HG03571 (cell line): Measurements from ENCODE around the gene TRAM2.

Source experiments
- ATAC-seq: cut with Tn5 transposase; IDR thresholded peaks from one replicate; pipeline ENCODE4 v1.9.1; 2021; ENCODE audit not compliant: unreplicated experiment

The TRAM2 gene

GRCh38 chr6:52533491-52533890 lies 43.4 kb downstream of the TRAM2 start:
- ATAC-seq: no peak

- ATAC-seq: no peak
These were observed 44.4 kb downstream of the TRAM2 start for GRCh38 chr6:52532457-52532856.

GRCh38 chr6:52531834-52532233 lies 45.0 kb downstream of the TRAM2 start:
- no peak for ATAC-seq

- ATAC-seq: no peak
These were observed 45.5 kb downstream of the TRAM2 start for GRCh38 chr6:52531396-52531795.

GRCh38 chr6:52530351-52530750 lies 46.5 kb downstream of the TRAM2 start:
- ATAC-seq: no peak

GRCh38 chr6:52529311-52529710 lies 47.5 kb downstream of the TRAM2 start:
- ATAC-seq: no peak

GRCh38 chr6:52527436-52527835 lies 49.4 kb downstream of the TRAM2 start:
- ATAC-seq: no peak

- no peak for ATAC-seq
These were observed 50.2 kb downstream of the TRAM2 start for GRCh38 chr6:52526634-52527033.

- no peak for ATAC-seq
These were observed 51.9 kb downstream of the TRAM2 start for GRCh38 chr6:52524918-52525317.

- ATAC-seq: no peak
These were observed 53.3 kb downstream of the TRAM2 start for GRCh38 chr6:52523378-52524142.

- ATAC-seq: no peak
These were observed 54.2 kb downstream of the TRAM2 start for GRCh38 chr6:52522655-52523054.

- ATAC-seq: no peak
These were observed 54.7 kb downstream of the TRAM2 start for GRCh38 chr6:52522151-52522626.

- ATAC-seq: no peak
These were observed 57.2 kb downstream of the TRAM2 start for GRCh38 chr6:52519618-52520017.

- no peak for ATAC-seq
These were observed 58.4 kb downstream of the TRAM2 start for GRCh38 chr6:52518279-52518945.

GRCh38 chr6:52517502-52518278 lies 59.2 kb downstream of the TRAM2 start:
- peak; percentile 59 for ATAC-seq

GRCh38 chr6:52516943-52517342 lies 59.9 kb downstream of the TRAM2 start:
- no peak for ATAC-seq

GRCh38 chr6:52516269-52516668 lies 60.6 kb downstream of the TRAM2 start:
- no peak for ATAC-seq

GRCh38 chr6:52515219-52515960 lies 61.5 kb downstream of the TRAM2 start:
- no peak for ATAC-seq

- ATAC-seq: no peak
These were observed 62.3 kb downstream of the TRAM2 start for GRCh38 chr6:52514514-52514913.

- ATAC-seq: no peak
These were observed 63.0 kb downstream of the TRAM2 start for GRCh38 chr6:52513896-52514295.

GRCh38 chr6:52513464-52513863 lies 63.4 kb downstream of the TRAM2 start:
- ATAC-seq: no peak
